Type B pancreatic cell (in vitro differentiated cells): ENCODE data around the gene GRM4. TPM values are rescaled to one million over a fixed set of nuclear protein-coding genes. Genes with fewer than 3 reads are reported as not detected.
"Not testable (repeated sequence)": the region's sequence is repeated elsewhere in the genome, so short reads cannot be mapped to it uniquely, and the experiment has no call there.

Source experiments
- DNase-seq: peaks from one replicate; pipeline ENCODE4 v3.0.0; 2021; ENCODE audit warnings: mixed read lengths; ENCODE audit not compliant: unreplicated experiment; ENCODE audit errors: extremely low spot score
- H3K27ac Mint-ChIP-seq: 2 replicates; pipeline ENCODE4 v1.8.0; 2021; ENCODE audit warnings: mild to moderate bottlenecking, mixed read lengths
- H3K27me3 Mint-ChIP-seq: 2 replicates; pipeline ENCODE4 v1.8.0; 2021; ENCODE audit warnings: mixed read lengths
- H3K36me3 Mint-ChIP-seq: 2 replicates; pipeline ENCODE4 v1.8.0; 2021; ENCODE audit warnings: mixed read lengths
- H3K4me1 Mint-ChIP-seq: one replicate; pipeline ENCODE4 v1.8.0; 2021; ENCODE audit warnings: mixed read lengths; ENCODE audit not compliant: unreplicated experiment
- H3K4me3 Mint-ChIP-seq: 2 replicates; pipeline ENCODE4 v1.8.0; 2021; ENCODE audit warnings: mild to moderate bottlenecking, mixed read lengths
- H3K9me3 Mint-ChIP-seq: 2 replicates; pipeline ENCODE4 v1.8.0; 2021; ENCODE audit warnings: mixed read lengths
- CTCF ChIP-seq: fragments of 200-600 bp; sonication (generic); conservative IDR thresholded peaks from 2 replicates; pipeline ENCODE4 v1.5.0; 2021; ENCODE audit warnings: antibody characterized with exemption, mild to moderate bottlenecking
- total RNA-seq: library from RNA; stranded (reverse); gene quantifications from 2 replicates; pipeline ENCODE4 v1.2.1, GENCODE V29; 2021; ENCODE audit warnings: low replicate concordance

The GRM4 gene
- total RNA-seq, 1 donor from 2014 or later, result 2.2 TPM

- Mint-ChIP-seq H3K4me3 (no peak overlapping the region), H3K9me3 (no peaks in the 10 kb centered on the region), H3K4me1 (peaks cover 5% of the 10 kb centered on the region), H3K36me3 (peaks cover 5% of the 10 kb centered on the region), H3K27me3 (peaks cover 34% of the 10 kb centered on the region), H3K27ac (no peak overlapping the region)
- TF ChIP-seq CTCF, result no peak
- no peak for DNase-seq
These were observed 99.3 kb downstream of the GRM4 start for GRCh38 chr6:34046617-34047016.

- no peak for DNase-seq
- H3K4me1 Mint-ChIP-seq, result peaks cover 5% of the 10 kb centered on the region
- H3K4me3 Mint-ChIP-seq, result no peak overlapping the region
- peaks cover 5% of the 10 kb centered on the region for H3K36me3 Mint-ChIP-seq
- no peak overlapping the region for H3K27ac Mint-ChIP-seq
- H3K27me3 Mint-ChIP-seq, result peaks cover 34% of the 10 kb centered on the region
- H3K9me3 Mint-ChIP-seq, result no peaks in the 10 kb centered on the region
- no peak for TF ChIP-seq CTCF
These were observed 100.1 kb downstream of the GRM4 start for GRCh38 chr6:34045771-34046170.

GRCh38 chr6:34044945-34045595, 100.8 kb downstream of the GRM4 start:
- Mint-ChIP-seq H3K4me1 (peaks cover 5% of the 10 kb centered on the region), H3K4me3 (no peak overlapping the region), H3K36me3 (peaks cover 5% of the 10 kb centered on the region), H3K9me3 (no peaks in the 10 kb centered on the region), H3K27me3 (peaks cover 34% of the 10 kb centered on the region), H3K27ac (no peak overlapping the region)
- DNase-seq, result no peak
- TF ChIP-seq CTCF, result no peak

- no peak overlapping the region for H3K27ac Mint-ChIP-seq
- H3K36me3 Mint-ChIP-seq, result peaks cover 5% of the 10 kb centered on the region
- no peak for DNase-seq
- no peaks in the 10 kb centered on the region for H3K9me3 Mint-ChIP-seq
- TF ChIP-seq CTCF, result no peak
- peaks cover 20% of the 10 kb centered on the region for H3K27me3 Mint-ChIP-seq
- no peak overlapping the region for H3K4me3 Mint-ChIP-seq
- H3K4me1 Mint-ChIP-seq, result peaks cover 5% of the 10 kb centered on the region
These were observed 102.5 kb downstream of the GRM4 start for GRCh38 chr6:34043359-34043758.

GRCh38 chr6:34041998-34042397, 103.9 kb downstream of the GRM4 start:
- peaks cover 12% of the 10 kb centered on the region for H3K27me3 Mint-ChIP-seq
- not testable (repeated sequence) for H3K9me3 Mint-ChIP-seq, DNase-seq, H3K36me3 Mint-ChIP-seq, H3K27ac Mint-ChIP-seq, H3K4me3 Mint-ChIP-seq, H3K4me1 Mint-ChIP-seq

GRCh38 chr6:34041385-34041784, 104.5 kb downstream of the GRM4 start:
- peaks cover 5% of the 10 kb centered on the region for H3K4me1 Mint-ChIP-seq
- TF ChIP-seq CTCF, result no peak
- no peak overlapping the region for H3K4me3 Mint-ChIP-seq
- no peak for DNase-seq
- no peaks in the 10 kb centered on the region for H3K9me3 Mint-ChIP-seq
- peaks cover 5% of the 10 kb centered on the region for H3K36me3 Mint-ChIP-seq
- peaks cover 17% of the 10 kb centered on the region for H3K27me3 Mint-ChIP-seq
- no peak overlapping the region for H3K27ac Mint-ChIP-seq
